Brain microvascular endothelial cell (primary cell): ENCODE data around the gene STK11IP.

Source experiments
- DNase-seq: peaks from one replicate; pipeline ENCODE4 v3.0.0-alpha.2; 2020
- H3K27ac ChIP-seq: fragments of 250-450 bp; sonication (Bioruptor Pico); 2 replicates; pipeline ENCODE4 v1.5.1; 2020; ENCODE audit warnings: mild to moderate bottlenecking, moderate library complexity
- H3K27me3 ChIP-seq: fragments of 250-450 bp; sonication (Bioruptor Pico); replicated peaks from 2 replicates; pipeline ENCODE4 v1.5.1; 2020; ENCODE audit warnings: mild to moderate bottlenecking
- H3K36me3 ChIP-seq: fragments of 250-450 bp; sonication (Bioruptor Pico); replicated peaks from 2 replicates; pipeline ENCODE4 v1.5.1; 2020; ENCODE audit warnings: mild to moderate bottlenecking
- H3K4me3 ChIP-seq: 2 replicates; pipeline ENCODE4 v1.5.1; 2011; ENCODE audit warnings: low read depth, mild to moderate bottlenecking, control low read depth, low read length, moderate library complexity
- CTCF ChIP-seq: IDR thresholded peaks from 2 replicates; pipeline ENCODE4 v1.5.1; 2011; ENCODE audit warnings: low read depth, mild to moderate bottlenecking, moderate library complexity, low read length, control low read depth, inconsistent platforms; ENCODE audit errors: missing control alignments
- in situ Hi-C: cut with HindIII; loops from 2 replicates; pipeline ENCODE4 v1.10.0; 2017; ENCODE audit warnings: low sequenced_read_pairs, low pct_ligation_motif_present

The STK11IP gene

GRCh38 chr2:219575566-219576504 is 21.8 kb upstream of the STK11IP start:
- in situ Hi-C loops = no loop called here
- no peak for TF ChIP-seq CTCF
- Histone ChIP-seq H3K27ac (no peak overlapping the region), H3K36me3 (no peaks in the 10 kb centered on the region), H3K27me3 (no peaks in the 10 kb centered on the region), H3K4me3 (no peak overlapping the region)
- no peak for DNase-seq

GRCh38 chr2:219576505-219577388 is 20.9 kb upstream of the STK11IP start:
- TF ChIP-seq CTCF = no peak
- in situ Hi-C loops = no loop called here

GRCh38 chr2:219578811-219579613 is 18.6 kb upstream of the STK11IP start:
- no peak for TF ChIP-seq CTCF
- no peak overlapping the region for H3K4me3 ChIP-seq
- no peak overlapping the region for H3K27ac ChIP-seq
- H3K27me3 ChIP-seq = no peaks in the 10 kb centered on the region
- no peak for DNase-seq
- in situ Hi-C loops = no loop called here
- H3K36me3 ChIP-seq = no peaks in the 10 kb centered on the region

More at GRCh38 chr2:219576505-219577388, 20.9 kb upstream of the STK11IP start:
- Histone ChIP-seq H3K36me3 (no peaks in the 10 kb centered on the region), H3K4me3 (no peak overlapping the region), H3K27ac (no peak overlapping the region), H3K27me3 (no peaks in the 10 kb centered on the region)
- DNase-seq = no peak

GRCh38 chr2:219581346-219581745 is 16.3 kb upstream of the STK11IP start:
- Histone ChIP-seq H3K4me3 (no peak overlapping the region), H3K27ac (no peak overlapping the region), H3K27me3 (no peaks in the 10 kb centered on the region), H3K36me3 (no peaks in the 10 kb centered on the region)
- in situ Hi-C loops = no loop called here
- no peak for TF ChIP-seq CTCF
- no peak for DNase-seq

- in situ Hi-C loops = no loop called here
- H3K36me3 ChIP-seq = no peaks in the 10 kb centered on the region
- H3K4me3 ChIP-seq = no peak overlapping the region
- DNase-seq = no peak
- H3K27ac ChIP-seq = no peak overlapping the region
- no peaks in the 10 kb centered on the region for H3K27me3 ChIP-seq
- TF ChIP-seq CTCF = no peak
Measured at GRCh38 chr2:219591091-219591490, 6.6 kb upstream of the STK11IP start.
